ENCODE results near the gene DNER.

The DNER gene

DNA sequence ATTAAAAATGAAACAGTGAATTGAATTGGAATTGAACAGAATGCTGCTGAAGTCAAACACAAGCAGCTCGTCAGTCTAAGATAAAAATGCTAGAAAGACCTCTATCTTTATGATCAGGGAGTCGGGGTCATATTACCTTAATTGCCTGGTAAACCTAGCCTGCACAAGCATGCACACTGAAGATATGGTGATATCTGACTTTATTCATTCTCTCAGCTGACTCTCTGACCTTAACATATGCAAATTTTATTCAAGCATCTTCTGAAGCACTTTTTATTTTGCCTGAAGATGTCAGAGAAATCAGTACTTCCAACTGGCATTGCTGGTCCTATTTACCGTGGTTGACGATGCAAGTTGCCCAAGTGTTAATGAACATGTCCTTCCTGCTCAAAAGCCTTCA lies 56.4 kb downstream of the DNER start:
- Histone ChIP-seq H3K27me3 (replicated peaks) (no peaks in the 10 kb centered on the region), H3K36me3 (replicated peaks) (no peaks in the 10 kb centered on the region), H3K27ac (no peak overlapping the region), H3K4me3 (ENCODE audit: low read depth, low read length) (no peak overlapping the region)
- no peak for TF ChIP-seq CTCF (IDR thresholded peaks at IDR 0.05; ENCODE audit: low read depth, low read length, missing control alignments)
- in situ Hi-C loops (cut with HindIII; ENCODE audit: low pct_ligation_motif_present, low sequenced_read_pairs): no loop called here
- no peak for DNase-seq

GRCh38 chr2:229654437-229654836 lies 59.9 kb downstream of the DNER start:
- Histone ChIP-seq H3K36me3 (replicated peaks) (no peaks in the 10 kb centered on the region), H3K27me3 (replicated peaks) (no peaks in the 10 kb centered on the region), H3K4me3 (ENCODE audit: low read depth, low read length) (no peak overlapping the region), H3K27ac (no peak overlapping the region)
- in situ Hi-C loops (cut with HindIII; ENCODE audit: low pct_ligation_motif_present, low sequenced_read_pairs): no loop called here
- TF ChIP-seq CTCF (IDR thresholded peaks at IDR 0.05; ENCODE audit: low read depth, low read length, missing control alignments): no peak
- no peak for DNase-seq

DNA sequence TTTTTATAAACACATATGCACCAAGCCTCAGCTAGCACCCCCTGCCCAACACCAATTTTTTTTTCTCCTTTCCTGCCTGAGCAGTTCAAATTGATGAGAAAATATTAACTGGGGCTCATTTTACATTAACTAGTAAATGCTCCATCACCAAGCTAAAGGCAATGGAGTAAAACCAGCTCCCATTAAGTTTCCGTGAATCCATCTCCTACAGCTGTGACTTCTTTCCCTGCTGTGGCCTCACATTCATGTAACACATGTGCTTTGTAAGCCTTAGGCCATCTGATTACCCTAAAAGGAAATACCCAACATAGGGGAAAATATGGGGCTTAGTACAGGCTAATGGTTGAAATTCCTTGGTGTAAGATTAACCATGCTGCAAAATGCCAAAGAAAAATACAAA lies 60.8 kb downstream of the DNER start:
- DNase-seq: no peak
- TF ChIP-seq CTCF (IDR thresholded peaks at IDR 0.05; ENCODE audit: low read depth, low read length, missing control alignments): no peak
- in situ Hi-C loops (cut with HindIII; ENCODE audit: low pct_ligation_motif_present, low sequenced_read_pairs): no loop called here
- no peaks in the 10 kb centered on the region for H3K36me3 ChIP-seq (replicated peaks)
- no peaks in the 10 kb centered on the region for H3K27me3 ChIP-seq (replicated peaks)
- H3K27ac ChIP-seq: no peak overlapping the region
- no peak overlapping the region for H3K4me3 ChIP-seq (ENCODE audit: low read depth, low read length)

DNA sequence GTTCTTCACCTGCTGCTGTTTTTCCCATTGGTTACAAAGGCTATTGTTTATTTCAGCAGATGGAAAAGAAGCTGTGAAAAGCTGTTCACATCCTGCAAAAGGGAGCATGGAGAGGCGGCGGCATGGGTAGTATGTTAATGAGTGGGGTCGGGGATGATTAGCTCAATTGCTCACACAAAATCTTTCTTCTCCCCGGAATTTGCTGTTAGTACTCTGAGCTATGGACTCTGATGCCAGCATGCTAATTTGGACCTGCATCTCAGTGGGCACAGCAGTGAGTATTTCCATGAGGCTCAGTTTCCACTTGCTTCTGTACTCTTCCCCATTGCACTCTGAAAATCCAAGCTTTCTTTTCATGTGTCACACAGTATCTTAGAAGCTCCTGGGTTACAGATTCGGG lies 61.6 kb downstream of the DNER start:
- Histone ChIP-seq H3K36me3 (replicated peaks) (no peaks in the 10 kb centered on the region), H3K4me3 (ENCODE audit: low read depth, low read length) (no peak overlapping the region), H3K27ac (no peak overlapping the region), H3K27me3 (replicated peaks) (no peaks in the 10 kb centered on the region)
- TF ChIP-seq CTCF (IDR thresholded peaks at IDR 0.05; ENCODE audit: low read depth, low read length, missing control alignments): no peak
- in situ Hi-C loops (cut with HindIII; ENCODE audit: low pct_ligation_motif_present, low sequenced_read_pairs): no loop called here
- DNase-seq: no peak

GRCh38 chr2:229650901-229651300 lies 63.5 kb downstream of the DNER start:
- in situ Hi-C loops (cut with HindIII; ENCODE audit: low pct_ligation_motif_present, low sequenced_read_pairs): no loop called here
- no peaks in the 10 kb centered on the region for H3K27me3 ChIP-seq (replicated peaks)
- H3K36me3 ChIP-seq (replicated peaks): no peaks in the 10 kb centered on the region
- H3K27ac ChIP-seq: no peak overlapping the region
- no peak overlapping the region for H3K4me3 ChIP-seq (ENCODE audit: low read depth, low read length)
- no peak for DNase-seq
- TF ChIP-seq CTCF (IDR thresholded peaks at IDR 0.05; ENCODE audit: low read depth, low read length, missing control alignments): no peak

- H3K4me3 ChIP-seq (ENCODE audit: low read depth, low read length): no peak overlapping the region
- TF ChIP-seq CTCF (IDR thresholded peaks at IDR 0.05; ENCODE audit: low read depth, low read length, missing control alignments): no peak
- in situ Hi-C loops (cut with HindIII; ENCODE audit: low pct_ligation_motif_present, low sequenced_read_pairs): no loop called here
- no peaks in the 10 kb centered on the region for H3K27me3 ChIP-seq (replicated peaks)
- DNase-seq: no peak
- no peaks in the 10 kb centered on the region for H3K36me3 ChIP-seq (replicated peaks)
- H3K27ac ChIP-seq: no peak overlapping the region
Observed at GRCh38 chr2:229650059-229650458, 64.3 kb downstream of the DNER start.
